Brain microvascular endothelial cell (primary cell): ENCODE measurements around the gene NDFIP1.
A peak's percentile ranks its signal among the peaks of the same experiment; 100 is the strongest.

Source experiments
- DNase-seq: peaks from one replicate; pipeline ENCODE4 v3.0.0-alpha.2; 2020
- H3K27ac ChIP-seq: fragments of 250-450 bp; sonication (Bioruptor Pico); 2 replicates; pipeline ENCODE4 v1.5.1; 2020; ENCODE audit warnings: mild to moderate bottlenecking, moderate library complexity
- H3K27me3 ChIP-seq: fragments of 250-450 bp; sonication (Bioruptor Pico); replicated peaks from 2 replicates; pipeline ENCODE4 v1.5.1; 2020; ENCODE audit warnings: mild to moderate bottlenecking
- H3K36me3 ChIP-seq: fragments of 250-450 bp; sonication (Bioruptor Pico); replicated peaks from 2 replicates; pipeline ENCODE4 v1.5.1; 2020; ENCODE audit warnings: mild to moderate bottlenecking
- H3K4me3 ChIP-seq: 2 replicates; pipeline ENCODE4 v1.5.1; 2011; ENCODE audit warnings: low read depth, mild to moderate bottlenecking, control low read depth, low read length, moderate library complexity
- in situ Hi-C: cut with HindIII; loops from 2 replicates; pipeline ENCODE4 v1.10.0; 2017; ENCODE audit warnings: low sequenced_read_pairs, low pct_ligation_motif_present
- TF ChIP-seq, protein P1 (sequence below): IDR thresholded peaks from 2 replicates; pipeline ENCODE4 v1.5.1; 2011; ENCODE audit warnings: low read depth, mild to moderate bottlenecking, moderate library complexity, low read length, control low read depth, inconsistent platforms; ENCODE audit errors: missing control alignments

The NDFIP1 gene

GRCh38 chr5:142156839-142157463, 48.4 kb downstream of the NDFIP1 start:
- in situ Hi-C loops = no loop called here
- Histone ChIP-seq H3K4me3 (no peak overlapping the region), H3K27me3 (no peaks in the 10 kb centered on the region), H3K36me3 (no peaks in the 10 kb centered on the region), H3K27ac (no peak overlapping the region)
- no peak for DNase-seq
- TF ChIP-seq, protein P1, sequence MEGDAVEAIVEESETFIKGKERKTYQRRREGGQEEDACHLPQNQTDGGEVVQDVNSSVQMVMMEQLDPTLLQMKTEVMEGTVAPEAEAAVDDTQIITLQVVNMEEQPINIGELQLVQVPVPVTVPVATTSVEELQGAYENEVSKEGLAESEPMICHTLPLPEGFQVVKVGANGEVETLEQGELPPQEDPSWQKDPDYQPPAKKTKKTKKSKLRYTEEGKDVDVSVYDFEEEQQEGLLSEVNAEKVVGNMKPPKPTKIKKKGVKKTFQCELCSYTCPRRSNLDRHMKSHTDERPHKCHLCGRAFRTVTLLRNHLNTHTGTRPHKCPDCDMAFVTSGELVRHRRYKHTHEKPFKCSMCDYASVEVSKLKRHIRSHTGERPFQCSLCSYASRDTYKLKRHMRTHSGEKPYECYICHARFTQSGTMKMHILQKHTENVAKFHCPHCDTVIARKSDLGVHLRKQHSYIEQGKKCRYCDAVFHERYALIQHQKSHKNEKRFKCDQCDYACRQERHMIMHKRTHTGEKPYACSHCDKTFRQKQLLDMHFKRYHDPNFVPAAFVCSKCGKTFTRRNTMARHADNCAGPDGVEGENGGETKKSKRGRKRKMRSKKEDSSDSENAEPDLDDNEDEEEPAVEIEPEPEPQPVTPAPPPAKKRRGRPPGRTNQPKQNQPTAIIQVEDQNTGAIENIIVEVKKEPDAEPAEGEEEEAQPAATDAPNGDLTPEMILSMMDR = no peak

GRCh38 chr5:142159354-142159753, 50.8 kb downstream of the NDFIP1 start:
- no peak overlapping the region for H3K4me3 ChIP-seq
- DNase-seq = no peak
- TF ChIP-seq, protein P1 = no peak
- no peak overlapping the region for H3K27ac ChIP-seq
- no peaks in the 10 kb centered on the region for H3K27me3 ChIP-seq
- in situ Hi-C loops = no loop called here
- H3K36me3 ChIP-seq = no peaks in the 10 kb centered on the region

- H3K4me3 ChIP-seq = no peak overlapping the region
- no peak overlapping the region for H3K27ac ChIP-seq
- DNase-seq = no peak
- in situ Hi-C loops = loop anchor here (10.0 kb wide), 1 partner anchor 380 kb away; no protein-coding TSS in a partner anchor
- H3K36me3 ChIP-seq = no peaks in the 10 kb centered on the region
- no peaks in the 10 kb centered on the region for H3K27me3 ChIP-seq
- TF ChIP-seq, protein P1 = no peak
These were observed 55.7 kb downstream of the NDFIP1 start for GRCh38 chr5:142164315-142164714.

DNA sequence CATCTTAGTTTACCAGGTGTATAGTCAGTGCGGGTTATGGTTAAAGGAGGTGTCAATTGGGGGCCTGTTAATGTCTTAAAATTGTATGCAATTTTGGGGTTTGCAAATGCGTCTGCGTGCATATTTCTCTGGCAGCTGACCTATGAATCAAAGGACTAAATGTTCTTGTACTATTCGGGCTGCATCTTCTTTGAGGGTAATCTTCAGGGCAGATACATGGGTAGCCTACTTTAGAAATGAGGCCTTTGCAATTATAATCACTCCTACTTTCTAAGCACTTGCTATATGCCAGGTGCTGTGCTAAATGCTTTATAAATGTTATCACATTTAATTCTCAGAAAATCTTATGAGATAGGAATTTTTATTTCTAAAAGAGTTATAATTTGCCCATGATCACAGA, 58.2 kb downstream of the NDFIP1 start:
- no peaks in the 10 kb centered on the region for H3K27me3 ChIP-seq
- TF ChIP-seq, protein P1 = no peak
- no peak overlapping the region for H3K27ac ChIP-seq
- in situ Hi-C loops = loop anchor here (10.0 kb wide), 1 partner anchor 378 kb away; no protein-coding TSS in a partner anchor
- no peak overlapping the region for H3K4me3 ChIP-seq
- DNase-seq = no peak
- no peaks in the 10 kb centered on the region for H3K36me3 ChIP-seq

DNA sequence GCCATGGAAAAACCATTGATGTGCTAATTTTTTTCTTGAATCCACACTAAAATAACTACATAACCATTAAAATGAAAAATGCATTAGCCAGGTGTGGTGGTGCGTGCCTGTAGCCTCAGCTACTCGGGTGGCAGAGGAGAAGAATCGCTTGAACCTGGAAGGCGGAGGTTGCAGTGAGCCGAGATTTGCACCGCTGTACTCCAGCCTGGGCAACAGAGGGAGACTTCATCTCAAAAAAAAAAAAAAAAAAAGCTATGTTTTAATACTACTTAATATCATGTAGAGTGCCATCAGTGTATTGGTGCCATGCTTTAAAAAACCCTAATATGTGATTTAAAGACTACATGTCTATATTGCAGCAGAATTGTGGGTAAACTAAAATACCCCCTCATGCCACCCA, 58.9 kb downstream of the NDFIP1 start:
- in situ Hi-C loops = loop anchor here (10.0 kb wide), 1 partner anchor 377 kb away; no protein-coding TSS in a partner anchor
- no peaks in the 10 kb centered on the region for H3K36me3 ChIP-seq
- H3K27ac ChIP-seq = no peak overlapping the region
- no peak for DNase-seq
- no peak overlapping the region for H3K4me3 ChIP-seq
- TF ChIP-seq, protein P1 = peak; percentile 29
- H3K27me3 ChIP-seq = no peaks in the 10 kb centered on the region

- H3K4me3 ChIP-seq = no peak overlapping the region
- TF ChIP-seq, protein P1 = no peak
- H3K27me3 ChIP-seq = no peaks in the 10 kb centered on the region
- no peak overlapping the region for H3K27ac ChIP-seq
- no peaks in the 10 kb centered on the region for H3K36me3 ChIP-seq
- in situ Hi-C loops = loop anchor here (10.0 kb wide), 1 partner anchor 376 kb away; no protein-coding TSS in a partner anchor
- DNase-seq = no peak
These were observed 59.8 kb downstream of the NDFIP1 start for GRCh38 chr5:142168365-142168764.
